Osteoblast (primary cell): ENCODE results near the gene LMAN2L. TPM values are rescaled to one million over a fixed set of nuclear protein-coding genes. Genes with fewer than 3 reads are reported as not detected.

Experiments
- DNase-seq: peaks from one replicate; pipeline ENCODE4 v3.0.0; 2011; ENCODE audit warnings: low spot score, mixed read lengths; ENCODE audit not compliant: insufficient read length; ENCODE audit errors: missing footprints
- H2AFZ ChIP-seq: 2 replicates; pipeline ENCODE4 v1.6.0; 2011; ENCODE audit warnings: mild to moderate bottlenecking, low read length
- H3K27ac ChIP-seq: 2 replicates; pipeline ENCODE4 v1.5.1; 2011; ENCODE audit warnings: mild to moderate bottlenecking, low read depth, low read length, moderate library complexity
- H3K27me3 ChIP-seq: 2 replicates; pipeline ENCODE4 v1.6.0; 2012; ENCODE audit warnings: mild to moderate bottlenecking, control low read depth, inconsistent platforms, low read length, moderate library complexity; ENCODE audit not compliant: insufficient read depth
- H3K36me3 ChIP-seq: 2 replicates; pipeline ENCODE4 v1.5.1; 2011; ENCODE audit warnings: mild to moderate bottlenecking, low read length, control low read depth, moderate library complexity; ENCODE audit not compliant: insufficient read depth
- H3K4me1 ChIP-seq: 2 replicates; pipeline ENCODE4 v1.5.1; 2011; ENCODE audit warnings: mild to moderate bottlenecking, low read length, control low read depth, moderate library complexity; ENCODE audit not compliant: insufficient read depth
- H3K4me2 ChIP-seq: 2 replicates; pipeline ENCODE4 v1.6.0; 2011; ENCODE audit warnings: mild to moderate bottlenecking, low read length; ENCODE audit not compliant: insufficient read depth
- H3K4me3 ChIP-seq: fragments of 200-600 bp; sonication (generic); 3 replicates; pipeline ENCODE4 v1.5.1; 2012; ENCODE audit warnings: mild to moderate bottlenecking, low read length, inconsistent platforms; ENCODE audit not compliant: insufficient read depth
- H3K79me2 ChIP-seq: 2 replicates; pipeline ENCODE4 v1.6.0; 2012; ENCODE audit warnings: mild to moderate bottlenecking, low read length, control low read depth, inconsistent platforms; ENCODE audit not compliant: insufficient read depth
- H3K9me3 ChIP-seq: 2 replicates; pipeline ENCODE4 v1.5.1; 2011; ENCODE audit warnings: low read depth, low read length, control low read depth
- H4K20me1 ChIP-seq: 2 replicates; pipeline ENCODE4 v1.6.0; 2012; ENCODE audit warnings: mild to moderate bottlenecking, low read length, control low read depth; ENCODE audit not compliant: insufficient read depth
- CTCF ChIP-seq: IDR thresholded peaks from 2 replicates; pipeline ENCODE4 v1.5.1; 2011; ENCODE audit warnings: mild to moderate bottlenecking, low read depth, low read length, moderate library complexity; ENCODE audit errors: extremely low read depth
- total RNA-seq: library from RNA; depleted of rRNA; stranded (reverse); fragments of >200 nt; gene quantifications from 2 replicates; pipeline ENCODE4 v1.2.3, GENCODE V29; 2012

The LMAN2L gene
- total RNA-seq, 1 donor = 26.4 TPM

- no peaks in the 10 kb centered on the region for H3K36me3 ChIP-seq
- H3K9me3 ChIP-seq = no peaks in the 10 kb centered on the region
- H4K20me1 ChIP-seq = peaks cover 9% of the 10 kb centered on the region
- peaks cover 9% of the 10 kb centered on the region for H3K79me2 ChIP-seq
- peaks cover 33% of the 10 kb centered on the region for H3K4me1 ChIP-seq
- H3K4me3 ChIP-seq = no peak overlapping the region
- H2AFZ ChIP-seq = no peak overlapping the region
- H3K27ac ChIP-seq = no peak overlapping the region
- H3K4me2 ChIP-seq = no peak overlapping the region
- DNase-seq = no peak
- no peaks in the 10 kb centered on the region for H3K27me3 ChIP-seq
- TF ChIP-seq CTCF = no peak
Observed at GRCh38 chr2:96759548-96759947, 19.7 kb upstream of the LMAN2L start.

DNA sequence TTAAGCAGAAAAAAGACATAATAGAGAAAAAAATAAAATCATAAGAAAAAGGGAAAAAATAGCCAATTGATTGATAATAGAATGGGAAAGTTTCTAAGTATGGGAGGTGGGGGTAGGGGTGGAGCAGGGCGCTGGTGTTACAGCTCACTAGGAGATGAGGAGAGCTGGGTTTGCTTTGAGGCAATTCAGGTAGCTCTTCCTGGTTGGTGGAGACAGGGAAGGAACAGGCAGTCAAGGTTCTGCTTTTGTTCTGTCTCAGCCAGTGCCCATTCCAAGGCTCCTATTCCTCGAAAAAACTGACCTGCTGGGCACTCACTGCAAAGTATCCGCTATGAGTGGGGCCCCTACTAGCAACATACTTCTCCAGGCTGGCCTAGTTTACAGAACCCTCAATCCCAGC, 19.1 kb upstream of the LMAN2L start:
- H3K27ac ChIP-seq = no peak overlapping the region
- TF ChIP-seq CTCF = no peak
- no peaks in the 10 kb centered on the region for H3K9me3 ChIP-seq
- H3K4me1 ChIP-seq = peaks cover 34% of the 10 kb centered on the region
- H2AFZ ChIP-seq = no peak overlapping the region
- DNase-seq = no peak
- peaks cover 9% of the 10 kb centered on the region for H4K20me1 ChIP-seq
- H3K79me2 ChIP-seq = peaks cover 9% of the 10 kb centered on the region
- H3K27me3 ChIP-seq = no peaks in the 10 kb centered on the region
- no peak overlapping the region for H3K4me2 ChIP-seq
- no peak overlapping the region for H3K4me3 ChIP-seq
- no peaks in the 10 kb centered on the region for H3K36me3 ChIP-seq

DNA sequence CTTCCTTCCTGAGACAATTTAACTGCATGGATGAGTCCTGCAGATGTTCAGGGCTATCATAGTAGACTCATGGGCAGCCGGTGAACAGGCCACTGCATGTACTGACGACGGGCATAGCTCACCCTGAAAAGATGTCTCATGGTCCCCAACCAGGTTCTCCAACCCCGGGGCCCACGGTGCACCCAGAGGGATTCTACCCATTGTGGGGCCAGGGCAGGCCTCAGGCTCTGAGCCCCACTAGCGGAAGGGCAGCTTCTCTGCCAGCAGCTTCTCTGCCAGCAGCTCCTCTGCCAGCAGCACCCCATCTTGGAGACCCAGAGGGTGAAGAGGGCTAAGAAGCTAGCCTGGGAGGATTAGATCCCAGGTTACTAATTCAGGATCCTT, 17.6 kb upstream of the LMAN2L start:
- H3K9me3 ChIP-seq = no peaks in the 10 kb centered on the region
- H4K20me1 ChIP-seq = peaks cover 3% of the 10 kb centered on the region
- H3K4me1 ChIP-seq = peaks cover 19% of the 10 kb centered on the region
- no peak overlapping the region for H3K4me3 ChIP-seq
- TF ChIP-seq CTCF = peak; percentile 0
- no peak overlapping the region for H2AFZ ChIP-seq
- peaks cover 6% of the 10 kb centered on the region for H3K79me2 ChIP-seq
- no peak overlapping the region for H3K27ac ChIP-seq
- peak; percentile 57 for DNase-seq
- no peaks in the 10 kb centered on the region for H3K27me3 ChIP-seq
- H3K4me2 ChIP-seq = no peak overlapping the region
- no peaks in the 10 kb centered on the region for H3K36me3 ChIP-seq

GRCh38 chr2:96756788-96757476, 17.1 kb upstream of the LMAN2L start:
- TF ChIP-seq CTCF = peak; percentile 23
- Histone ChIP-seq H3K4me2 (no peak overlapping the region), H3K79me2 (peaks cover 6% of the 10 kb centered on the region), H3K36me3 (no peaks in the 10 kb centered on the region), H3K27me3 (no peaks in the 10 kb centered on the region), H4K20me1 (peaks cover 3% of the 10 kb centered on the region), H2AFZ (no peak overlapping the region), H3K4me1 (peaks cover 16% of the 10 kb centered on the region), H3K4me3 (no peak overlapping the region), H3K27ac (no peak overlapping the region), H3K9me3 (no peaks in the 10 kb centered on the region)
- peak; percentile 78 for DNase-seq
